Ishikawa (cell line): ENCODE measurements around the gene HMCN1.

Source experiments
- CEBPB ChIP-seq: IDR thresholded peaks from 2 replicates; pipeline ENCODE4 v1.6.1; 2012
- CREB1 ChIP-seq: IDR thresholded peaks from 2 replicates; pipeline ENCODE4 v1.6.1; 2012; ENCODE audit warnings: low read depth
- RAD21 ChIP-seq: IDR thresholded peaks from 2 replicates; pipeline ENCODE4 v1.6.1; 2012; ENCODE audit warnings: low read depth
- YY1 ChIP-seq: IDR thresholded peaks from 2 replicates; pipeline ENCODE4 v1.6.1; 2012; ENCODE audit warnings: low read depth
- TF ChIP-seq, protein P1 (sequence below): IDR thresholded peaks from 2 replicates; pipeline ENCODE4 v1.6.1; 2012

DNA sequence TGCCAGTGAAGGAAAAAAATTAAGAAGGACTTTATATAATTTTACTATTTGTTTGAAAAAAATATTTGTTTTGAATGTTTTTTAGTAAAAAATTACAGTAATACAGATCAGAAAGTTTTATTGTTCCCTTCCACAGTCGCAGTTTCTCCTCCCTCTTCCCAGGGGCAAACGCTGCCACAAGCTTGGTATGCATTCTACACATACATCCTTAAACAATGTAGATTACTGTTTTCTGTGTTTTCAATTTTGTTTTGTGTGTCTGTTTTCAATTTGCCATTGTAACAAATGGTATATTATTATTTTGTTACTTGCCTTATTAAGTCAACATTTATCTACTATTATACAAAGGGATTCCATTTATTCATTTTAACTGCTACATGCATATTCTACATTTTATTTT lies 257.1 kb downstream of the HMCN1 start:
- TF ChIP-seq YY1, result no peak
- TF ChIP-seq RAD21, result no peak
- TF ChIP-seq CREB1, result no peak
- no peak for TF ChIP-seq CEBPB
- TF ChIP-seq, protein P1, sequence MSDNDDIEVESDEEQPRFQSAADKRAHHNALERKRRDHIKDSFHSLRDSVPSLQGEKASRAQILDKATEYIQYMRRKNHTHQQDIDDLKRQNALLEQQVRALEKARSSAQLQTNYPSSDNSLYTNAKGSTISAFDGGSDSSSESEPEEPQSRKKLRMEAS, result no peak
